A673 (cell line): ENCODE results near the gene TMC3.

Experiments
- EZH2 ChIP-seq: fragments of 200-600 bp; sonication (generic); IDR thresholded peaks from 2 replicates; pipeline ENCODE4 v1.6.1; 2017; ENCODE audit warnings: borderline replicate concordance, low read depth, mild to moderate bottlenecking, mixed read lengths, antibody characterized with exemption, low read length; ENCODE audit not compliant: poor library complexity, severe bottlenecking
- TF ChIP-seq, protein P1 (sequence below): fragments of 300-800, 200-600 bp; sonication (generic); conservative IDR thresholded peaks from 2 replicates; pipeline ENCODE4 v1.5.1; 2017; ENCODE audit warnings: low read depth, mild to moderate bottlenecking, antibody characterized with exemption, low read length, moderate library complexity, mixed read lengths

DNA sequence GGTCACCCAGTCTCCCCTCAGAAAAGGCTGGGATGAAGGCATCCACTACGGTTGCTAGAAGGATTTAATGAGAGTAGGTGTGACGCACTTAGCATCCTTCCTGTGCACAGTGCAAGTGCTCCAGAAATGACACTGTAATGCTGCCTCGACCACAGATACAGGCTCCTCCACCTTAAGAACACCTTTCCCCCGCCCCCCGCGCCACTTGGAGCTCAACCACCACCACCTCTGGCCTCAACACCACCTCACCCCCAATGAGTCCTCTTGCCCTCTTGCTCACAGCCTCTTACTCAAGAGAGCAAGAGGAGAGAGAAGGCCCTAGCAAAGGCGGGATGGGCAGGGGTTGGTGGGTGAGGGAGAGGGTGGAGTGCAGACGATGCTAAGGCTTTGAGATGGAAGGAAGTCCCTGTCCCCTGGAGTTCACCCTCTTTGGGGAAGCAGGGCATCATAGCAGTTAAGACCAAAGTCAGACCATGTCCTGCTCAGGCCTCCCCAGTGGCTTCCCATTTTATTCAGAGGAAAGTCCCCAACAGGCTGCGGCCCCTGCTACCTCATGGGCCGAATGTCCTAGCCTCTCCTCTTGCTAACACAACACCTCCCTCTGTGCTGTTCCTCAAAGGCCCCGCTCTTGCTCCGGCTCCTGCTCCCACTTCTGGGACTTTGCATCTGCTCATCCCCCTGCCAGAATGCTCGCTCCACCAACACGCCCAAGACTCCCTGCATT is 58.4 kb downstream of the TMC3 start:
- TF ChIP-seq, protein P1, sequence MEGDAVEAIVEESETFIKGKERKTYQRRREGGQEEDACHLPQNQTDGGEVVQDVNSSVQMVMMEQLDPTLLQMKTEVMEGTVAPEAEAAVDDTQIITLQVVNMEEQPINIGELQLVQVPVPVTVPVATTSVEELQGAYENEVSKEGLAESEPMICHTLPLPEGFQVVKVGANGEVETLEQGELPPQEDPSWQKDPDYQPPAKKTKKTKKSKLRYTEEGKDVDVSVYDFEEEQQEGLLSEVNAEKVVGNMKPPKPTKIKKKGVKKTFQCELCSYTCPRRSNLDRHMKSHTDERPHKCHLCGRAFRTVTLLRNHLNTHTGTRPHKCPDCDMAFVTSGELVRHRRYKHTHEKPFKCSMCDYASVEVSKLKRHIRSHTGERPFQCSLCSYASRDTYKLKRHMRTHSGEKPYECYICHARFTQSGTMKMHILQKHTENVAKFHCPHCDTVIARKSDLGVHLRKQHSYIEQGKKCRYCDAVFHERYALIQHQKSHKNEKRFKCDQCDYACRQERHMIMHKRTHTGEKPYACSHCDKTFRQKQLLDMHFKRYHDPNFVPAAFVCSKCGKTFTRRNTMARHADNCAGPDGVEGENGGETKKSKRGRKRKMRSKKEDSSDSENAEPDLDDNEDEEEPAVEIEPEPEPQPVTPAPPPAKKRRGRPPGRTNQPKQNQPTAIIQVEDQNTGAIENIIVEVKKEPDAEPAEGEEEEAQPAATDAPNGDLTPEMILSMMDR = no peak
- TF ChIP-seq EZH2 = no peak
